ENCODE results near the gene HES4. TPM values are rescaled to one million over a fixed set of nuclear protein-coding genes. Genes with fewer than 3 reads are reported as not detected.
A peak's percentile ranks its signal among the peaks of the same experiment; 100 is the strongest.

The HES4 gene
- total and polyA plus RNA-seq, 2 of the 13 experiments (the other 11 are each of a cell fraction or from before 2014, with no cell fraction given) = 8.8 to 10.6 TPM

GRCh38 chr1:998995-999724 lies 737 bp downstream of the HES4 start (continued):
- TF ChIP-seq, protein P1, sequence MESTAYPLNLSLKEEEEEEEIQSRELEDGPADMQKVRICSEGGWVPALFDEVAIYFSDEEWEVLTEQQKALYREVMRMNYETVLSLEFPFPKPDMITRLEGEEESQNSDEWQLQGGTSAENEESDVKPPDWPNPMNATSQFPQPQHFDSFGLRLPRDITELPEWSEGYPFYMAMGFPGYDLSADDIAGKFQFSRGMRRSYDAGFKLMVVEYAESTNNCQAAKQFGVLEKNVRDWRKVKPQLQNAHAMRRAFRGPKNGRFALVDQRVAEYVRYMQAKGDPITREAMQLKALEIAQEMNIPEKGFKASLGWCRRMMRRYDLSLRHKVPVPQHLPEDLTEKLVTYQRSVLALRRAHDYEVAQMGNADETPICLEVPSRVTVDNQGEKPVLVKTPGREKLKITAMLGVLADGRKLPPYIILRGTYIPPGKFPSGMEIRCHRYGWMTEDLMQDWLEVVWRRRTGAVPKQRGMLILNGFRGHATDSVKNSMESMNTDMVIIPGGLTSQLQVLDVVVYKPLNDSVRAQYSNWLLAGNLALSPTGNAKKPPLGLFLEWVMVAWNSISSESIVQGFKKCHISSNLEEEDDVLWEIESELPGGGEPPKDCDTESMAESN (CRISPR knock-in tag; conservative IDR thresholded peaks at IDR 0.05) = 0 out of 2 replicates have a peak, but pooled peaks have one; percentile 34
- TF ChIP-seq ZNF605 (CRISPR knock-in tag; IDR thresholded peaks at IDR 0.05) (peak; percentile 37; the same call in 1 of the 2 replicates), ZNF136 (CRISPR knock-in tag; IDR thresholded peaks at IDR 0.05; ENCODE audit: low read depth) (no peak), UBTF (CRISPR knock-in tag; IDR thresholded peaks at IDR 0.05) (peak; percentile 70; the same call in 1 of the 2 replicates), MBNL3 (CRISPR knock-in tag; conservative IDR thresholded peaks at IDR 0.05) (no peak), TCF12 (IDR thresholded peaks at IDR 0.05) (no peak), TCF12 (CRISPR knock-in tag; IDR thresholded peaks at IDR 0.05) (0 out of 2 replicates have a peak, but pooled peaks have one; percentile 29), ZNF253 (CRISPR knock-in tag; IDR thresholded peaks at IDR 0.05; ENCODE audit: borderline replicate concordance) (0 out of 2 replicates have a peak, but pooled peaks have one; percentile 32), ZNF563 (CRISPR knock-in tag; IDR thresholded peaks at IDR 0.05) (peak; percentile 40; the same call in 1 of the 2 replicates), ZNF749 (CRISPR knock-in tag; IDR thresholded peaks at IDR 0.05; ENCODE audit: borderline replicate concordance) (peak; percentile 23; the same call in 1 of the 2 replicates), ZFY (CRISPR knock-in tag; IDR thresholded peaks at IDR 0.05) (peak; percentile 47; the same call in 1 of the 2 replicates), ESRRA (CRISPR knock-in tag; IDR thresholded peaks at IDR 0.05; ENCODE audit: low read depth) (0 out of 2 replicates have a peak, but pooled peaks have one; percentile 14), SAP130 (CRISPR knock-in tag; IDR thresholded peaks at IDR 0.05; ENCODE audit: low read depth) (peak; percentile 39; the same call in 1 of the 2 replicates), HMGXB4 (CRISPR knock-in tag; IDR thresholded peaks at IDR 0.05; ENCODE audit: borderline replicate concordance in 1 of 2, low read depth in 1 of 2) (0 out of 4 replicates have a peak, but pooled peaks of 1 of the 2 experiments have one; percentile 17), MTERF4 (CRISPR knock-in tag; IDR thresholded peaks at IDR 0.05) (peak; percentile 56; the same call in 1 of the 2 replicates), HOXA3 (CRISPR knock-in tag; IDR thresholded peaks at IDR 0.05) (peak; percentile 55; the same call in 1 of the 2 replicates), U2AF1 (optimal IDR thresholded peaks at IDR 0.05; ENCODE audit: low read depth, low read length) (no peak), BRD4 (CRISPR knock-in tag; IDR thresholded peaks at IDR 0.05) (0 out of 2 replicates have a peak, but pooled peaks have one; percentile 17)
- TF ChIP-seq, protein P2, sequence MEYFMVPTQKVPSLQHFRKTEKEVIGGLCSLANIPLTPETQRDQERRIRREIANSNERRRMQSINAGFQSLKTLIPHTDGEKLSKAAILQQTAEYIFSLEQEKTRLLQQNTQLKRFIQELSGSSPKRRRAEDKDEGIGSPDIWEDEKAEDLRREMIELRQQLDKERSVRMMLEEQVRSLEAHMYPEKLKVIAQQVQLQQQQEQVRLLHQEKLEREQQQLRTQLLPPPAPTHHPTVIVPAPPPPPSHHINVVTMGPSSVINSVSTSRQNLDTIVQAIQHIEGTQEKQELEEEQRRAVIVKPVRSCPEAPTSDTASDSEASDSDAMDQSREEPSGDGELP (IDR thresholded peaks at IDR 0.05; ENCODE audit: borderline replicate concordance, low read depth) = peak; percentile 12; the same call in 1 of the 2 replicates

Data from HepG2 (cell line).